Vagina (tissue), 2 donors: ENCODE results near the gene PCSK2.

ENCODE experiments used
- POLR2A ChIP-seq, 2 donors: fragments of 450-650 bp; IDR thresholded peaks; one replicate each; pipeline ENCODE4 v1.6.1; 2017; ENCODE audit warnings: antibody characterized with exemption in 2 of 2, mild to moderate bottlenecking in 2 of 2, moderate library complexity in 2 of 2
- TF ChIP-seq, protein P1 (sequence below), 3 experiments: fragments of 450-650 bp in 2 of 3; fragments of 200-600 bp in 1 of 3; sonication (generic) in 1 of 3; IDR thresholded peaks; one replicate each; pipeline ENCODE4 v1.5.1; 2017 to 2019; ENCODE audit warnings: antibody characterized with exemption in 3 of 3, mild to moderate bottlenecking in 2 of 3, moderate library complexity in 2 of 3

DNA sequence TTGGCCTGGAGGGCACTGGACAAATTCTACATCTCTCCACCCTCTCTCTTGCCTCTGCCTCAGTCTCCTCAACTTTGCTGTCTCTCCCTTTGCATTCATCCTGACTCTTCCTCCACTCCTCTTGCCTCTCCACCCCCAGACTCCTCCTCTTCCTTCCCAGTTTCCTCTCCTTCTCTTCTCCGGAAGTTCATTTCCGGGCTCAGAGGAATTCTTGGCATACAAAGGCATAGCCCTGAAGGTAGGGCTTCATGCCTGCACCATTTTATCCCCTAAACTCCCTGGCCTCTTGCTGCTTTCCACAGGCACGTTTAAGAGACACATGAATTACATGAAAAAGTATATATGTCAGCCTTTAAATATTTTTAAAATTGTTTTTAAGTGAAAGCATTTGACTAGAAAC, 293.7 kb downstream of the PCSK2 start:
- TF ChIP-seq, protein P1, sequence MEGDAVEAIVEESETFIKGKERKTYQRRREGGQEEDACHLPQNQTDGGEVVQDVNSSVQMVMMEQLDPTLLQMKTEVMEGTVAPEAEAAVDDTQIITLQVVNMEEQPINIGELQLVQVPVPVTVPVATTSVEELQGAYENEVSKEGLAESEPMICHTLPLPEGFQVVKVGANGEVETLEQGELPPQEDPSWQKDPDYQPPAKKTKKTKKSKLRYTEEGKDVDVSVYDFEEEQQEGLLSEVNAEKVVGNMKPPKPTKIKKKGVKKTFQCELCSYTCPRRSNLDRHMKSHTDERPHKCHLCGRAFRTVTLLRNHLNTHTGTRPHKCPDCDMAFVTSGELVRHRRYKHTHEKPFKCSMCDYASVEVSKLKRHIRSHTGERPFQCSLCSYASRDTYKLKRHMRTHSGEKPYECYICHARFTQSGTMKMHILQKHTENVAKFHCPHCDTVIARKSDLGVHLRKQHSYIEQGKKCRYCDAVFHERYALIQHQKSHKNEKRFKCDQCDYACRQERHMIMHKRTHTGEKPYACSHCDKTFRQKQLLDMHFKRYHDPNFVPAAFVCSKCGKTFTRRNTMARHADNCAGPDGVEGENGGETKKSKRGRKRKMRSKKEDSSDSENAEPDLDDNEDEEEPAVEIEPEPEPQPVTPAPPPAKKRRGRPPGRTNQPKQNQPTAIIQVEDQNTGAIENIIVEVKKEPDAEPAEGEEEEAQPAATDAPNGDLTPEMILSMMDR (IDR thresholded peaks at IDR 0.05): no peak
- no peak for TF ChIP-seq POLR2A (IDR thresholded peaks at IDR 0.05)
